CD4-positive, alpha-beta T cell treated with Interleukin-6 at 100 ng/mL for 8 hours (primary cell): Measurements from ENCODE around the gene SZT2.
"Not testable (repeated sequence)": the region's sequence is repeated elsewhere in the genome, so short reads cannot be mapped to it uniquely, and the experiment has no call there.

ENCODE experiments used
- DNase-seq: peaks from one replicate; pipeline ENCODE4 v3.0.0-alpha.2; 2020; ENCODE audit warnings: mixed read lengths, low spot score

Gene SZT2

GRCh38 chr1:43492826-43493225, 103.1 kb downstream of the SZT2 start:
- no peak for DNase-seq

- no peak for DNase-seq
These were observed 104.2 kb downstream of the SZT2 start for GRCh38 chr1:43493661-43494450.

- no peak for DNase-seq
These were observed 105.5 kb downstream of the SZT2 start for GRCh38 chr1:43495204-43495603.

GRCh38 chr1:43499898-43500297, 110.2 kb downstream of the SZT2 start:
- no peak for DNase-seq

GRCh38 chr1:43501806-43502205, 112.1 kb downstream of the SZT2 start:
- DNase-seq: not testable (repeated sequence)

- DNase-seq: no peak
These were observed 113.8 kb downstream of the SZT2 start for GRCh38 chr1:43503534-43503933.
